Gastroesophageal sphincter (tissue), 4 donors: Measurements from ENCODE around the gene GOLGA5. TPM values are rescaled to one million over a fixed set of nuclear protein-coding genes. Genes with fewer than 3 reads are reported as not detected.
"Not testable (repeated sequence)": the region's sequence is repeated elsewhere in the genome, so short reads cannot be mapped to it uniquely, and the experiment has no call there.

ENCODE experiments used
- ATAC-seq: fragments of 150-250 bp; one replicate; pipeline ENCODE4 v1.9.1; 2016; ENCODE audit warnings: mild to moderate bottlenecking, moderate library complexity
- H3K27ac ChIP-seq, 4 donors: fragments of 200-600 bp; sonication (generic) in 3 of 4; 1 replicate in 3 of 4; 2 replicates in 1 of 4; pipeline ENCODE4 v1.5.1; 2016 to 2019
- H3K27me3 ChIP-seq: fragments of 200-600 bp; sonication (generic); one replicate; pipeline ENCODE4 v1.5.1; 2019
- H3K36me3 ChIP-seq, 2 donors: fragments of 200-600 bp; sonication (generic); one replicate each; pipeline ENCODE4 v1.5.1; 2019; ENCODE audit warnings: control low read depth in 1 of 2
- H3K4me1 ChIP-seq, 3 donors: fragments of 200-600 bp; sonication (generic); 1 replicate in 2 of 3; 2 replicates in 1 of 3; pipeline ENCODE4 v1.5.1; 2016 to 2019; ENCODE audit warnings: control low read depth in 2 of 3
- H3K4me3 ChIP-seq, 2 donors: fragments of 200-600 bp; sonication (generic); one replicate each; pipeline ENCODE4 v1.5.1; 2019; ENCODE audit warnings: mild to moderate bottlenecking in 1 of 2, moderate library complexity in 1 of 2
- H3K9me3 ChIP-seq, 3 donors: fragments of 200-600 bp; sonication (generic); one replicate each; pipeline ENCODE4 v1.5.1; 2017 to 2019; ENCODE audit warnings: control low read depth in 2 of 3
- EP300 ChIP-seq: sonication (generic); formaldehyde crosslinking; IDR thresholded peaks from one replicate; pipeline ENCODE4 v1.6.1; 2017; ENCODE audit warnings: antibody characterized with exemption, mild to moderate bottlenecking
- POLR2A ChIP-seq, 2 donors: fragments of 450-650 bp; IDR thresholded peaks; one replicate each; pipeline ENCODE4 v1.6.1; 2017; ENCODE audit warnings: antibody characterized with exemption in 2 of 2, mild to moderate bottlenecking in 2 of 2, moderate library complexity in 1 of 2
- POLR2AphosphoS5 ChIP-seq: sonication (generic); formaldehyde crosslinking; IDR thresholded peaks from one replicate; pipeline ENCODE4 v1.6.1; 2017; ENCODE audit warnings: antibody characterized with exemption
- WGBS, 2 donors: methylation state at CpG; one replicate each; pipeline ENCODE4 v1.1.5; 2018; ENCODE audit warnings: low coverage in 1 of 2; 5-methylcytosine and 5-hydroxymethylcytosine counted together
- total RNA-seq, 4 donors: library from RNA; depleted of rRNA; stranded (reverse); fragments of >200 nt; gene quantifications; one replicate each; pipeline ENCODE4 v1.1.0, GENCODE V29; 2016
- TF ChIP-seq, protein P1 (sequence below), 4 experiments: fragments of 200-600 bp in 2 of 4; fragments of 450-650 bp in 2 of 4; sonication (generic) in 1 of 4; IDR thresholded peaks; one replicate each; pipeline ENCODE4 v1.5.1; 2017 to 2019; ENCODE audit warnings: antibody characterized with exemption in 4 of 4, mild to moderate bottlenecking in 2 of 4, moderate library complexity in 2 of 4

GOLGA5 gene
- total RNA-seq, 4 donors from 2014 or later, result 27.6 to 41.7 (median 36.7) TPM

DNA sequence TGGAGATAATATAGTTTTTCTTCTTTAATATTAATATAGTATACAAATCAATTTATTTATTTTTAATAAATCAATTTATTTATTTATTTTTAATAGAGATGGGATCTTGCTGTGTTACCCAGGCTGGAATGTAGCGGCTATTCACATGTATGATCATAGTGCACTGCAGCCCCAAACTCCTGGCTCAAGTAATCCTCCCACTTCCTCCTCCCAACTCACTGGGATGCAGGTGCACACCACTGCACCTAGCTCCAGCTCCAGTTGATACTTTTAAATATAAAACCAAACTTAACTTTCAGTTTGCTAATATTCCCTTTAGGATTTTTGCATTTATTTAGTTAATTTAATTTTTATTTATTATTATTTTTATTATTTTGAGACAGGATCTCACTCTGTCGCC, 8.6 kb downstream of the GOLGA5 start:
- ATAC-seq, result no peak
- H3K4me1 ChIP-seq, result peaks cover 5 to 48% (median 6%) of the 10 kb centered on the region in 3 donors
- H3K9me3 ChIP-seq, result no peaks in the 10 kb centered on the region
- peaks cover 0 to 51% of the 10 kb centered on the region in 2 donors for H3K36me3 ChIP-seq
- TF ChIP-seq, protein P1, sequence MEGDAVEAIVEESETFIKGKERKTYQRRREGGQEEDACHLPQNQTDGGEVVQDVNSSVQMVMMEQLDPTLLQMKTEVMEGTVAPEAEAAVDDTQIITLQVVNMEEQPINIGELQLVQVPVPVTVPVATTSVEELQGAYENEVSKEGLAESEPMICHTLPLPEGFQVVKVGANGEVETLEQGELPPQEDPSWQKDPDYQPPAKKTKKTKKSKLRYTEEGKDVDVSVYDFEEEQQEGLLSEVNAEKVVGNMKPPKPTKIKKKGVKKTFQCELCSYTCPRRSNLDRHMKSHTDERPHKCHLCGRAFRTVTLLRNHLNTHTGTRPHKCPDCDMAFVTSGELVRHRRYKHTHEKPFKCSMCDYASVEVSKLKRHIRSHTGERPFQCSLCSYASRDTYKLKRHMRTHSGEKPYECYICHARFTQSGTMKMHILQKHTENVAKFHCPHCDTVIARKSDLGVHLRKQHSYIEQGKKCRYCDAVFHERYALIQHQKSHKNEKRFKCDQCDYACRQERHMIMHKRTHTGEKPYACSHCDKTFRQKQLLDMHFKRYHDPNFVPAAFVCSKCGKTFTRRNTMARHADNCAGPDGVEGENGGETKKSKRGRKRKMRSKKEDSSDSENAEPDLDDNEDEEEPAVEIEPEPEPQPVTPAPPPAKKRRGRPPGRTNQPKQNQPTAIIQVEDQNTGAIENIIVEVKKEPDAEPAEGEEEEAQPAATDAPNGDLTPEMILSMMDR (IDR thresholded peaks at IDR 0.05), result no peak
- no peak for TF ChIP-seq EP300
- TF ChIP-seq POLR2A (IDR thresholded peaks at IDR 0.05), result no peak
- TF ChIP-seq POLR2AphosphoS5, result no peak
- no peak overlapping the region for H3K27ac ChIP-seq
- H3K27me3 ChIP-seq, result no peaks in the 10 kb centered on the region
- 84 to 91% methylated on average over 2 of the region's 2 CpGs for WGBS, 2 donors
- no peak overlapping the region for H3K4me3 ChIP-seq

DNA sequence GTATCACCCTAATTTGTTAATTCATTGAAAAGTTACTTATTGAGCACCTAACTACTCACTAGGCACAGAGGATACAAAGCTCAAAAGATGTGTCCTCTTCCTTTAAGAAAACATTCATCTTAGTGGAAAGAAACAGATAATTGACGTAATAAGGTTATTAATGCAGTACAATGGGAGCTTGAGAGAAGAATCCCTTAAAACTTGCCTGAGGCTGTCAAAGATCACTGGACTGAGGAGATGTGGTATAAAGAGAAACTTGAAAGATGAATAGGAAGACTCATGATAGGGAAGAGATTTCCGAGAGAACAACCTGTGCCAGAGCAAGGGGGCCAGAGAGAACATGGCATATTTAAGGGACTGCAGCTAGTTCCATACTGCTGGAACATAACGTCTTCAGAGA, 19.1 kb downstream of the GOLGA5 start:
- no peak overlapping the region for H3K27ac ChIP-seq
- H3K4me3 ChIP-seq, result no peak overlapping the region
- no peaks in the 10 kb centered on the region for H3K4me1 ChIP-seq
- H3K9me3 ChIP-seq, result no peaks in the 10 kb centered on the region
- ATAC-seq, result no peak
- 86 to 90% methylated on average over 2 to 3 of the region's 3 CpGs for WGBS, 2 donors
- TF ChIP-seq POLR2A (IDR thresholded peaks at IDR 0.05) (no peak), EP300 (no peak), POLR2AphosphoS5 (no peak)
- TF ChIP-seq, protein P1 (IDR thresholded peaks at IDR 0.05), result no peak
- no peaks in the 10 kb centered on the region for H3K27me3 ChIP-seq
- H3K36me3 ChIP-seq, result peaks cover 17 to 100% of the 10 kb centered on the region in 2 donors

DNA sequence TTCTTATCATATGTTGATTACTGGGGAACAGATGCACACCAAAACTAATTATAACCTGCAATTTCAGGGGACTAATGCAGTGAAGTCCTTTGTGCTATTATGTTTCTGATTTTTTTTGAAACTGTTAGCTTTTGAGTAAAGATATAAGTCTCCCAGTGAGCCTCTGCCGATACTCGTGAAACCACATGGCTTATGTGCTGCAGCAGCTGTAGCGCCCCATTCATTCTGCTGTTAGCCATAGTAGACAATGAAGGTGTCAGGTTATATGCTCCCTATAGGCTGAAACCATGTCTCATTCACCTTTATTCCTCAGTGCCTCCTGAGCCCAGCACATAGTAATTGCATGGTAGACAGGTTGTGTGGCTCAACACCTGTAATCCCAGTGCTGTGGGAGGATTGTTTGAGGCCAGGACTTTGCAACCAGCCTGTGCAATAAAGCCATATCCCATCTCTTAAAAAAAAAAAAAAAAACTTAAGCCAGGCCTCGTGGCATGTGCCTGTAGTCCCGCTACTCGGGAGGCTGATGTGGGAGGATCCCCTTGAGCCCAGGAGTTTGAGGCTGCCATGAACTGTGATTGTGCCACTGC, 25.0 kb downstream of the GOLGA5 start:
- Histone ChIP-seq H3K4me1 (no peaks in the 10 kb centered on the region), H3K4me3 (no peak overlapping the region), H3K27me3 (no peaks in the 10 kb centered on the region), H3K36me3 (peaks cover 14 to 99% of the 10 kb centered on the region in 2 donors), H3K9me3 (no peaks in the 10 kb centered on the region), H3K27ac (no peak overlapping the region)
- TF ChIP-seq POLR2A (IDR thresholded peaks at IDR 0.05) (no peak), EP300 (no peak), POLR2AphosphoS5 (no peak)
- TF ChIP-seq, protein P1 (IDR thresholded peaks at IDR 0.05), result no peak
- WGBS, 2 donors, result 83 to 88% methylated on average over 5 to 6 of the region's 6 CpGs
- ATAC-seq, result no peak

DNA sequence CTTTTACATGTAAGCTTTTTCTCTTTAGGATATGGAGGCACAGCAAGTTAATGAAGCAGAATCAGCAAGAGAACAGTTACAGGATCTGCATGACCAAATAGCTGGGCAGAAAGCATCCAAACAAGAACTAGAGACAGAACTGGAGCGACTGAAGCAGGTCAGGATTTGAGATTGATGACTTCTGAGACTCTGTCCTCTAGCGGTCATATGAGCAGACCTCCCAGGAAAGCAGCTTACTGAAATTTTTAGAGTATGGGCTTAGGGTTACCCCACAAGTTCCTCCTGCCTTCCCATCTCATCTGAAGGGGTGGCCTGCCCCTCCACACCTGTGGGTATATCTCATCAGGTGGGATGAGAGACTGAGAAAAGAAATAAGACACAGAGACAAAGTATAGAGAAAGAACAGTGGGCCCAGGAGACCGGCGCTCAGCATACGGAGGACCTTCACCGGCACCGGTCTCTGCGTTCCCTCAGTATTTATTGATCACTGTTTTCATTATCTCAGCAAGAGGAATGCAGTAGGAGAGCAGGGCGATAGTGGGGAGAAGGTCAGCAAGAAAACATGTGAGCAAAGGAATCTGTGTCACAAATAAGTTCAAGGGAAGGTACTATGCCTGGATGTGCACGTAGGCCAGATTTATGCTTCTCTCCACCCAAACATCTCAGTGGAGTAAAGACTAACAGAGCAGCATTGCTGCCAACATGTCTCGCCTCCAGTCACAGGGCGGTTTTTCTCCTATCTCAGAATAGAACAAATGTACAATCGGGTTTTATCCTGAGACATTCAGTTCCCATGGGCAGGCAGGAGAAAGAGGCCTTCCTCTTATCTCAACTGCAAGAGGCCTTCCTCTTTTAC, 25.8 kb downstream of the GOLGA5 start:
- H3K36me3 ChIP-seq, result peaks cover 20 to 99% of the 10 kb centered on the region in 2 donors
- H3K4me3 ChIP-seq, H3K27ac ChIP-seq, H3K27me3 ChIP-seq, ATAC-seq, H3K4me1 ChIP-seq, H3K9me3 ChIP-seq: not testable (repeated sequence)
- 62 to 79% methylated on average over 7 to 11 of the region's 13 CpGs for WGBS, 2 donors

DNA sequence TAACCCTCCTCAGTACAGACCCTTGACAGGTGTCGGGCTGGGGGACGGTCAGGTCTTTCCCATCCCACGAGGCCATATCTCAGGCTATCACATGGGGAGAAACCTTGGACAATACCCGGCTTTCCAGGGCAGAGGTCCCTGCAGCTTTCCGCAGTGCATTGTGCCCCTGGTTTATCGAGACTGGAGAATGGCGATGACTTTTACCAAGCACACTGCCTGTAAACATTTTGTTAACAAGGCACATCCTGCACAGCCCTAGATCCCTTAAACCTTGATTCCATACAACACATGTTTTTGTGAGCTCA, 26.4 kb downstream of the GOLGA5 start:
- H3K4me1 ChIP-seq, H3K27me3 ChIP-seq, H3K4me3 ChIP-seq, H3K9me3 ChIP-seq, ATAC-seq, H3K27ac ChIP-seq: not testable (repeated sequence)
- H3K36me3 ChIP-seq, result peaks cover 20 to 99% of the 10 kb centered on the region in 2 donors
- WGBS, 2 donors, result 80% methylated on average over 1 of the region's 7 CpGs; no CpG with 5 or more reads in 1 of the 2 donors

DNA sequence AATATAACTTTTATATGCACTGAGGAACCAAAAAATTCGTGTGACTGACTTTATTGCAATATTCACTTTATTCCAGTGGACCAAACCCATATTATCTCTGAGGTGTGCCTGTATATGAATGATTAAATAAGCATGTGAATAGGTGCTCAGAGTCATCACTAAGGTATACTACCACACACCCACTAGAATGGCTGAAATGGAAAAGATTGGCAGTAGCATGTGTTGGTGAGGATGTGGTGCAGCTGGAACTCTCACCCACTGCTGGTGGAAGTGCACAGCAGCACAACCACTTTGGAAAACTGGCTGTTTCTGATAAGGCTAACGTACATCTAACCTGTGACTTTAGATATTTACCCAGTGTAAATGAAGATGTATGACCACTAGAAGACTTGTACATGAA, 36.8 kb downstream of the GOLGA5 start:
- Histone ChIP-seq H3K4me1 (no peaks in the 10 kb centered on the region), H3K27ac (no peak overlapping the region), H3K9me3 (no peaks in the 10 kb centered on the region), H3K4me3 (no peak overlapping the region), H3K36me3 (peaks cover 11 to 100% of the 10 kb centered on the region in 2 donors), H3K27me3 (no peaks in the 10 kb centered on the region)
- ATAC-seq, result no peak
- TF ChIP-seq POLR2A (IDR thresholded peaks at IDR 0.05) (no peak), EP300 (no peak), POLR2AphosphoS5 (no peak)
- TF ChIP-seq, protein P1 (IDR thresholded peaks at IDR 0.05), result no peak
- 65 to 83% methylated on average over 2 of the region's 2 CpGs for WGBS, 2 donors
